PC-9 (cell line): Measurements from ENCODE around the gene STIMATE. TPM values are rescaled to one million over a fixed set of nuclear protein-coding genes. Genes with fewer than 3 reads are reported as not detected.

Source experiments
- BruUV-seq: library from RNA; stranded (reverse); fragments of 400-500 nt; replicated peaks from 2 replicates; lab custom pipeline; 2021; lab: Mats Ljungman, UMichigan
- CTCF ChIA-PET: fragments of 300-600 bp; sonication (Branson Sonifier 250); formaldehyde crosslinking; loops from one replicate; lab custom pipeline; 2022; ENCODE audit warnings: antibody characterized with exemption; lab: Charles Lee
- POLR2A ChIA-PET: fragments of 300-600 bp; sonication (Branson Sonifier 250); formaldehyde crosslinking; loops from one replicate; lab custom pipeline; 2022; ENCODE audit warnings: antibody characterized with exemption; ENCODE audit not compliant: unreplicated experiment; lab: Charles Lee
- DNase-seq, 2 experiments: peaks; one replicate each; pipeline versions ENCODE4 v3.0.0 to v3.0.0-alpha.2; 2015 to 2022; ENCODE audit warnings: mixed read lengths in 1 of 2
- H2AFZ ChIP-seq: fragments of 200-600 bp; sonication (generic); 2 replicates; pipeline ENCODE4 v1.8.1; 2017; ENCODE audit warnings: antibody characterized with exemption
- H3F3A ChIP-seq: fragments of 200-600 bp; sonication (generic); 2 replicates; pipeline ENCODE4 v1.8.1; 2017; ENCODE audit warnings: antibody characterized with exemption, mild to moderate bottlenecking, low read depth; ENCODE audit not compliant: insufficient read depth
- H3K27ac ChIP-seq: fragments of 200-600 bp; sonication (generic); 2 replicates; pipeline ENCODE4 v1.6.1; 2016; ENCODE audit warnings: mixed run types
- H3K27me3 ChIP-seq: fragments of 200-600 bp; sonication (generic); 2 replicates; pipeline ENCODE4 v1.6.1; 2016; ENCODE audit warnings: low read depth, mixed run types; ENCODE audit not compliant: insufficient read depth
- H3K36me3 ChIP-seq: fragments of 200-600 bp; sonication (generic); 2 replicates; pipeline ENCODE4 v1.6.1; 2016; ENCODE audit warnings: low read depth, mixed run types
- H3K4me1 ChIP-seq: fragments of 200-600 bp; sonication (generic); replicated peaks from 2 replicates; pipeline ENCODE4 v1.6.1; 2016; ENCODE audit warnings: mixed run types; ENCODE audit not compliant: insufficient read depth
- H3K4me2 ChIP-seq: fragments of 200-600 bp; sonication (generic); 2 replicates; pipeline ENCODE4 v1.6.1; 2017; ENCODE audit warnings: mixed run types
- H3K4me3 ChIP-seq: fragments of 200-600 bp; sonication (generic); 2 replicates; pipeline ENCODE4 v1.6.1; 2016; ENCODE audit warnings: mixed run types
- H3K79me2 ChIP-seq: fragments of 200-600 bp; sonication (generic); 2 replicates; pipeline ENCODE4 v1.6.1; 2017; ENCODE audit warnings: low read depth, mixed run types
- H3K9me2 ChIP-seq: fragments of 200-600 bp; sonication (generic); 2 replicates; pipeline ENCODE4 v1.8.1; 2017; ENCODE audit warnings: mild to moderate bottlenecking; ENCODE audit not compliant: insufficient read depth
- H3K9me3 ChIP-seq: fragments of 200-600 bp; sonication (generic); 2 replicates; pipeline ENCODE4 v1.8.1; 2016; ENCODE audit warnings: low read depth; ENCODE audit not compliant: insufficient read depth
- H4K20me1 ChIP-seq: fragments of 200-600 bp; sonication (generic); 2 replicates; pipeline ENCODE4 v1.8.1; 2017; ENCODE audit not compliant: insufficient read depth
- CTCF ChIP-seq: fragments of 200-600 bp; sonication (generic); conservative IDR thresholded peaks from 2 replicates; pipeline ENCODE4 v1.6.1; 2017; ENCODE audit warnings: mixed run types, antibody characterized with exemption, mild to moderate bottlenecking, moderate library complexity
- EZH2 ChIP-seq: fragments of 200-600 bp; sonication (generic); IDR thresholded peaks from 2 replicates; pipeline ENCODE4 v1.8.0; 2017; ENCODE audit warnings: antibody characterized with exemption, low read depth
- intact Hi-C: fragments of 100-400 bp; cut with micrococcal nuclease; formaldehyde crosslinking; loops from one replicate; pipeline ENCODE4 v1.10.0; 2022; ENCODE audit not compliant: unreplicated experiment
- total RNA-seq: library from RNA; stranded (reverse); gene quantifications from 2 replicates; pipeline ENCODE4 v1.2.3, GENCODE V29; 2021

The STIMATE gene
- total RNA-seq, 1 experiment from 2014 or later = 16.8 TPM

- intact Hi-C loops = no loop called here
- TF ChIP-seq EZH2 = no peak
- TF ChIP-seq CTCF = no peak
Observed at GRCh38 chr3:52870471-52870870, 26.9 kb downstream of the STIMATE start.

GRCh38 chr3:52866427-52866826 is 30.9 kb downstream of the STIMATE start:
- intact Hi-C loops = no loop called here
- no peak overlapping the region for H2AFZ ChIP-seq
- H3K27me3 ChIP-seq = no peaks in the 10 kb centered on the region
- H3K36me3 ChIP-seq = no peaks in the 10 kb centered on the region
- H3K79me2 ChIP-seq = no peaks in the 10 kb centered on the region
- ChIA-PET CTCF (interaction anchor here (0.6 kb wide), 1 partner anchor 452 kb away, joined by 8 read pairs; no protein-coding TSS in a partner anchor), POLR2A (no interaction called here)
- no peak overlapping the region for H3K27ac ChIP-seq
- H4K20me1 ChIP-seq = no peaks in the 10 kb centered on the region
- no peak for DNase-seq
- H3K9me2 ChIP-seq = no peaks in the 10 kb centered on the region
- no peaks in the 10 kb centered on the region for H3F3A ChIP-seq
- no peak overlapping the region for H3K4me3 ChIP-seq
- no peaks in the 10 kb centered on the region for H3K4me1 ChIP-seq
- BruUV-seq = no TSS peak
- TF ChIP-seq EZH2 (no peak), CTCF (no peak)
- no peak overlapping the region for H3K4me2 ChIP-seq
- H3K9me3 ChIP-seq = no peaks in the 10 kb centered on the region

More at GRCh38 chr3:52870471-52870870, 26.9 kb downstream of the STIMATE start:
- ChIA-PET POLR2A (no interaction called here), CTCF (no interaction called here)
- Histone ChIP-seq H3K27ac (no peak overlapping the region), H3K4me2 (no peak overlapping the region), H3K9me3 (no peaks in the 10 kb centered on the region), H3K36me3 (no peaks in the 10 kb centered on the region), H3K4me3 (no peak overlapping the region), H2AFZ (no peak overlapping the region), H3K79me2 (no peaks in the 10 kb centered on the region), H3F3A (no peaks in the 10 kb centered on the region), H3K4me1 (no peaks in the 10 kb centered on the region), H3K9me2 (no peaks in the 10 kb centered on the region), H4K20me1 (no peaks in the 10 kb centered on the region), H3K27me3 (no peaks in the 10 kb centered on the region)
- BruUV-seq = no TSS peak
- DNase-seq = no peak

GRCh38 chr3:52865994-52866393 is 31.4 kb downstream of the STIMATE start:
- H3K4me2 ChIP-seq = no peak overlapping the region
- no peak overlapping the region for H2AFZ ChIP-seq
- H3K9me2 ChIP-seq = no peaks in the 10 kb centered on the region
- CTCF ChIA-PET = interaction anchor here (0.6 kb wide), 1 partner anchor 452 kb away, joined by 8 read pairs; no protein-coding TSS in a partner anchor
- no peaks in the 10 kb centered on the region for H3F3A ChIP-seq
- no peaks in the 10 kb centered on the region for H3K36me3 ChIP-seq
- BruUV-seq = no TSS peak
- H4K20me1 ChIP-seq = no peaks in the 10 kb centered on the region
- H3K27ac ChIP-seq = no peak overlapping the region
- H3K9me3 ChIP-seq = no peaks in the 10 kb centered on the region
- no peak overlapping the region for H3K4me3 ChIP-seq
- no peak for DNase-seq
- POLR2A ChIA-PET = no interaction called here
- no peaks in the 10 kb centered on the region for H3K4me1 ChIP-seq
- TF ChIP-seq CTCF = no peak
- no peak for TF ChIP-seq EZH2
- intact Hi-C loops = no loop called here
- no peaks in the 10 kb centered on the region for H3K79me2 ChIP-seq
- no peaks in the 10 kb centered on the region for H3K27me3 ChIP-seq
